GM12878 (cell line): Measurements from ENCODE around the gene ADGRA3. TPM values are rescaled to one million over a fixed set of nuclear protein-coding genes. Genes with fewer than 3 reads are reported as not detected.

Experiments used
- ATAC-seq: fragments of 200-7000 bp; cut with Tn5 transposase; 3 replicates; pipeline ENCODE4 v1.9.1; 2020; ENCODE audit warnings: mild to moderate bottlenecking, moderate library complexity
- BruUV-seq: library from RNA; stranded (reverse); fragments of 400-500 nt; replicated peaks from 2 replicates; lab custom pipeline; 2021; lab: Mats Ljungman, UMichigan
- CTCF ChIA-PET: fragments of 300-600 bp; sonication (Branson Sonifier 250); formaldehyde crosslinking; extraction: SDS; loops from one replicate; lab custom pipeline; 2021; ENCODE audit warnings: inconsistent platforms; lab: Yijun Ruan, JAX
- POLR2A ChIA-PET: fragments of 350-600 bp; formaldehyde crosslinking; extraction: SDS; loops from one replicate; lab custom pipeline; 2021; ENCODE audit warnings: inconsistent platforms; lab: Charles Lee
- RAD21 ChIA-PET: fragments of 300-600 bp; sonication (Branson Sonifier 250); formaldehyde crosslinking; loops from one replicate; lab custom pipeline; 2023; ENCODE audit warnings: antibody characterized with exemption; ENCODE audit not compliant: unreplicated experiment; lab: Charles Lee
- SMC1A ChIA-PET: fragments of 300-600 bp; sonication (Branson Sonifier 250); formaldehyde crosslinking; loops from one replicate; lab custom pipeline; 2023; ENCODE audit not compliant: unreplicated experiment, uncharacterized antibody; lab: Charles Lee
- DNase-seq: peaks from one replicate; pipeline ENCODE4 v3.0.0-alpha.2; 2011; ENCODE audit warnings: low read depth, low spot score
- FAIRE-seq: peaks from 3 replicates; lab custom pipeline; 2011; peaks lifted over from hg19 to GRCh38; lab: Jason Lieb, UNC
- H2AFZ ChIP-seq: 2 replicates; pipeline ENCODE4 v1.6.0; 2011; ENCODE audit warnings: low read depth, low read length, control low read depth; ENCODE audit not compliant: control insufficient read depth
- H3K27ac ChIP-seq: 2 replicates; pipeline ENCODE4 v1.5.1; 2011; ENCODE audit warnings: control low read depth; ENCODE audit not compliant: control insufficient read depth, insufficient read depth
- H3K27me3 ChIP-seq, 2 experiments: replicated peaks in 1 of 2; 2 replicates each; pipeline versions ENCODE4 v1.6.0 to v1.6.1; 2011; ENCODE audit warnings: low read length in 1 of 2; ENCODE audit not compliant: control insufficient read depth in 2 of 2, insufficient read depth in 2 of 2
- H3K36me3 ChIP-seq, 2 experiments: 2 replicates each; pipeline ENCODE4 v1.5.1; 2011; ENCODE audit warnings: low read length in 1 of 2; ENCODE audit not compliant: control insufficient read depth in 2 of 2, insufficient read depth in 2 of 2
- H3K4me1 ChIP-seq: 2 replicates; pipeline ENCODE4 v1.6.1; 2011; ENCODE audit warnings: mild to moderate bottlenecking, low read length, moderate library complexity, mixed read lengths; ENCODE audit not compliant: control insufficient read depth, insufficient read depth
- H3K4me2 ChIP-seq: 2 replicates; pipeline ENCODE4 v1.6.0; 2011; ENCODE audit warnings: control low read depth; ENCODE audit not compliant: control insufficient read depth, insufficient read depth
- H3K4me3 ChIP-seq: fragments of 200-600 bp; sonication (generic); 2 replicates; pipeline ENCODE4 v1.5.1; 2016
- H3K79me2 ChIP-seq: 2 replicates; pipeline ENCODE4 v1.6.0; 2011; ENCODE audit warnings: low read length; ENCODE audit not compliant: control insufficient read depth, insufficient read depth
- H3K9ac ChIP-seq: 2 replicates; pipeline ENCODE4 v1.8.0; 2011; ENCODE audit warnings: low read length, control low read depth, mixed read lengths; ENCODE audit not compliant: control insufficient read depth, insufficient read depth
- H3K9me3 ChIP-seq: replicated peaks from 3 replicates; pipeline ENCODE4 v1.5.1; 2011; ENCODE audit warnings: mild to moderate bottlenecking, low read length; ENCODE audit not compliant: control insufficient read depth, insufficient read depth
- H4K20me1 ChIP-seq: 2 replicates; pipeline ENCODE4 v1.6.0; 2011; ENCODE audit not compliant: control insufficient read depth, insufficient read depth
- CREB1 ChIP-seq: IDR thresholded peaks from 2 replicates; pipeline ENCODE4 v1.6.1; 2012; ENCODE audit warnings: low read depth, mild to moderate bottlenecking, inconsistent platforms
- HDGF ChIP-seq: fragments of 450-650 bp; IDR thresholded peaks from 2 replicates; pipeline ENCODE4 v1.6.1; 2016; ENCODE audit warnings: antibody characterized with exemption
- IRF4 ChIP-seq: IDR thresholded peaks from 2 replicates; pipeline ENCODE4 v1.6.1; 2011; ENCODE audit warnings: low read depth, low read length
- MXI1 ChIP-seq: fragments of 150-350 bp; IDR thresholded peaks from 2 replicates; pipeline ENCODE4 v1.6.1; 2011; ENCODE audit warnings: low read depth, mild to moderate bottlenecking, inconsistent platforms, low read length, improper control_type of control experiment
- RAD21 ChIP-seq: IDR thresholded peaks from 2 replicates; pipeline ENCODE4 v1.6.1; 2011; ENCODE audit warnings: mild to moderate bottlenecking, low read depth, low read length, moderate library complexity; ENCODE audit not compliant: insufficient read depth
- SMC3 ChIP-seq: IDR thresholded peaks from 2 replicates; pipeline ENCODE4 v1.6.1; 2011; ENCODE audit warnings: low read length, improper control_type of control experiment, borderline replicate concordance
- ZNF217 ChIP-seq: fragments of 450-650 bp; IDR thresholded peaks from 2 replicates; pipeline ENCODE4 v1.6.1; 2017; ENCODE audit warnings: antibody characterized with exemption, mild to moderate bottlenecking
- ZNF384 ChIP-seq: IDR thresholded peaks from 2 replicates; pipeline ENCODE4 v1.6.1; 2012; ENCODE audit warnings: low read depth, mild to moderate bottlenecking, low read length, improper control_type of control experiment, borderline replicate concordance
- ZZZ3 ChIP-seq: IDR thresholded peaks from 2 replicates; pipeline ENCODE4 v1.6.1; 2011; ENCODE audit warnings: low read depth; ENCODE audit not compliant: control insufficient read depth, insufficient read length
- WGBS: methylation state at CpG from one replicate; pipeline ENCODE4 v1.1.6; 2016; ENCODE audit warnings: low lambda C conversion rate; ENCODE audit not compliant: insufficient replicate concordance, insufficient coverage; ENCODE audit errors: missing lambda C conversion rate; 5-methylcytosine and 5-hydroxymethylcytosine counted together
- in situ Hi-C: fragments of 300-500 bp; cut with MboI; formaldehyde crosslinking; loops from 9 replicates; pipeline ENCODE4 v1.14.3; 2018; ENCODE audit warnings: mixed read lengths
- intact Hi-C: fragments of 100-400 bp; cut with micrococcal nuclease; formaldehyde crosslinking; loops from one replicate; pipeline ENCODE4 v1.14.2; 2022; ENCODE audit not compliant: unreplicated experiment
- polyA plus RNA-seq, 11 experiments: library from polyadenylated mRNA; depleted of rRNA in 4 of 11; unstranded in 6 of 11; stranded (reverse) in 5 of 11; fragments of >200 nt; fragmentation: Nextera tagmentation in 4 of 11; fragmentation: Illumina TruSeq in 1 of 11; extraction: Ambion mirVana in 4 of 11; extraction: Trizol in 1 of 11; gene quantifications; 1 replicate in 1 of 11; 2 replicates in 10 of 11; pipeline versions ENCODE4 v1.2.1 to v1.2.3, GENCODE V29; 2011 to 2016; ENCODE audit warnings: inconsistent platforms in 2 of 11, missing spikeins in 2 of 11, low read depth in 1 of 11
- total RNA-seq, 4 experiments: library from RNA; depleted of rRNA in 3 of 4; stranded (reverse); fragments of >200 nt in 3 of 4; fragmentation: Illumina TruSeq in 1 of 4; extraction: Trizol in 1 of 4; gene quantifications; 2 replicates each; pipeline versions ENCODE4 v1.2.1 to v1.2.3, GENCODE V29; 2013 to 2021
- TF ChIP-seq, protein P1 (sequence below), 3 experiments: IDR thresholded peaks in 2 of 3; conservative IDR thresholded peaks in 1 of 3; 2 replicates each; pipeline ENCODE4 v1.5.1; 2011; ENCODE audit warnings: low read depth in 3 of 3, low read length in 3 of 3, mild to moderate bottlenecking in 3 of 3, control low read depth in 2 of 3, moderate library complexity in 2 of 3, inconsistent platforms in 1 of 3, mixed read lengths in 1 of 3; ENCODE audit not compliant: control insufficient read depth in 2 of 3, insufficient read depth in 1 of 3; ENCODE audit errors: extremely low read depth in 1 of 3

ADGRA3 gene
- total and polyA plus RNA-seq, 10 of the 15 experiments (the other 5 are each of a cell fraction or from before 2014, with no cell fraction given): 0.24 to 66.2 (median 2.5) TPM

DNA sequence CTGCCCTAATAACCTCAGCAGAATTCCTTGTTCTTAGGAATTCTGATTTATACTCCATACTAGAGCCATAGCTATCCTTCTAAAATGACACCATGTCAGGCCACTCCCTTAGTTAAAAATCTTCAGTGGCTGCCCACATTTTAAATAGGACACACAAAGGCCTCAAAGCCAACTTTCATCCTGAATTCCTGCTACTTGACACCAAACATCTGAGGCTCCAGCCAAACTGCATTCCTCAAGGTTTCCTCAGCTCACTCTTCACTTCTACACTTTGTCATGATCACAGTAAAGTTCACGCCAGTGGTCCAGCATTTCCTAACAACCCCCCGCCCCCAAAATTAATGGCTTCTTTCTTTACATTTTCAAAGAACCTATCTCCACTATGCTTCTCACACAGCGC is 124.3 kb downstream of the ADGRA3 start:
- no peaks in the 10 kb centered on the region for H3K79me2 ChIP-seq
- H3K4me1 ChIP-seq: no peaks in the 10 kb centered on the region
- no peaks in the 10 kb centered on the region for H3K9me3 ChIP-seq
- ATAC-seq: no peak
- intact Hi-C loops: no loop called here
- H2AFZ ChIP-seq: no peak overlapping the region
- H3K4me3 ChIP-seq: no peak overlapping the region
- H3K27ac ChIP-seq: no peak overlapping the region
- RAD21 ChIA-PET: interaction anchor here (4.9 kb wide), 1 partner anchor 602 kb away, joined by 67 read pairs; no protein-coding TSS in a partner anchor
- 11% methylated on average over 3 of the region's 3 CpGs for WGBS
- TF ChIP-seq IRF4 (no peak), ZNF217 (no peak), HDGF (no peak), CREB1 (no peak), MXI1 (no peak)
- H4K20me1 ChIP-seq: no peaks in the 10 kb centered on the region
- H3K36me3 ChIP-seq: no peaks in the 10 kb centered on the region
- no peak for FAIRE-seq
- POLR2A ChIA-PET: no interaction called here
- no peak overlapping the region for H3K4me2 ChIP-seq
- BruUV-seq: no TSS peak
- H3K9ac ChIP-seq: no peak overlapping the region
- CTCF ChIA-PET: interaction anchor here (0.7 to 7.7 kb wide), 7 partner anchors 16 to 602 kb away, joined by 3 to 139 read pairs (median 19); no protein-coding TSS in a partner anchor
- in situ Hi-C loops: no loop called here
- no peaks in the 10 kb centered on the region for H3K27me3 ChIP-seq
- DNase-seq: no peak
- SMC1A ChIA-PET: interaction anchor here (1.1 to 4.5 kb wide), 8 partner anchors 12 to 602 kb away, joined by 3 to 72 read pairs (median 4); no protein-coding TSS in a partner anchor

- ChIA-PET SMC1A (interaction anchor here (0.6 to 4.5 kb wide), 31 partner anchors 12 to 637 kb away, joined by 3 to 72 read pairs (median 3); no protein-coding TSS in a partner anchor), CTCF (interaction anchor here (0.5 to 7.7 kb wide), 49 partner anchors 8 to 606 kb away, joined by 3 to 139 read pairs (median 4); partner anchors contain the start of gene GBA3)
- H3K9ac ChIP-seq: no peak overlapping the region
- WGBS: 0% methylated on average over 3 of the region's 3 CpGs
- no peaks in the 10 kb centered on the region for H3K27me3 ChIP-seq
- BruUV-seq: no TSS peak
- H3K4me1 ChIP-seq: no peaks in the 10 kb centered on the region
- H3K27ac ChIP-seq: no peak overlapping the region
- H3K36me3 ChIP-seq: no peaks in the 10 kb centered on the region
- no peak overlapping the region for H2AFZ ChIP-seq
- TF ChIP-seq RAD21 (peak; percentile 82), ZNF384 (peak; percentile 93), SMC3 (peak; percentile 83), ZZZ3 (no peak)
- TF ChIP-seq, protein P1, sequence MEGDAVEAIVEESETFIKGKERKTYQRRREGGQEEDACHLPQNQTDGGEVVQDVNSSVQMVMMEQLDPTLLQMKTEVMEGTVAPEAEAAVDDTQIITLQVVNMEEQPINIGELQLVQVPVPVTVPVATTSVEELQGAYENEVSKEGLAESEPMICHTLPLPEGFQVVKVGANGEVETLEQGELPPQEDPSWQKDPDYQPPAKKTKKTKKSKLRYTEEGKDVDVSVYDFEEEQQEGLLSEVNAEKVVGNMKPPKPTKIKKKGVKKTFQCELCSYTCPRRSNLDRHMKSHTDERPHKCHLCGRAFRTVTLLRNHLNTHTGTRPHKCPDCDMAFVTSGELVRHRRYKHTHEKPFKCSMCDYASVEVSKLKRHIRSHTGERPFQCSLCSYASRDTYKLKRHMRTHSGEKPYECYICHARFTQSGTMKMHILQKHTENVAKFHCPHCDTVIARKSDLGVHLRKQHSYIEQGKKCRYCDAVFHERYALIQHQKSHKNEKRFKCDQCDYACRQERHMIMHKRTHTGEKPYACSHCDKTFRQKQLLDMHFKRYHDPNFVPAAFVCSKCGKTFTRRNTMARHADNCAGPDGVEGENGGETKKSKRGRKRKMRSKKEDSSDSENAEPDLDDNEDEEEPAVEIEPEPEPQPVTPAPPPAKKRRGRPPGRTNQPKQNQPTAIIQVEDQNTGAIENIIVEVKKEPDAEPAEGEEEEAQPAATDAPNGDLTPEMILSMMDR (IDR thresholded peaks at IDR 0.05 in 2 of 3, conservative IDR thresholded peaks at IDR 0.05 in 1 of 3; ENCODE audit: control insufficient read depth in 2 of 3, extremely low read depth in 1 of 3, insufficient read depth in 1 of 3, low read depth in 3 of 3, low read length in 3 of 3): peak; percentile 67 to 71 (median 70)
- TF ChIP-seq, all 136 proteins: peak for 4
- Histone ChIP-seq H3K4me3 (no peak overlapping the region), H3K79me2 (no peaks in the 10 kb centered on the region), H3K9me3 (no peaks in the 10 kb centered on the region), H3K4me2 (no peak overlapping the region), H4K20me1 (no peaks in the 10 kb centered on the region)
- intact Hi-C loops: loop anchor here (1.0 to 2.0 kb wide), 3 partner anchors 151 to 600 kb away; no protein-coding TSS in a partner anchor
- in situ Hi-C loops: loop anchor here (5.0 kb wide), 1 partner anchor 602 kb away; no protein-coding TSS in a partner anchor
- ATAC-seq (peak; percentile 92), DNase-seq (no peak), FAIRE-seq (peak; percentile 65)
- ChIA-PET POLR2A (interaction anchor here (1.1 kb wide), 2 partner anchors 82 to 600 kb away, joined by 3 to 4 read pairs; no protein-coding TSS in a partner anchor), RAD21 (interaction anchor here (0.7 to 4.9 kb wide), 15 partner anchors 13 to 746 kb away, joined by 3 to 67 read pairs (median 3); no protein-coding TSS in a partner anchor)
Measured at GRCh38 chr4:22389240-22389870, 126.5 kb downstream of the ADGRA3 start.
